GM10266 (cell line): Measurements from ENCODE around the gene GLCE.
"Not testable (repeated sequence)": the region's sequence is repeated elsewhere in the genome, so short reads cannot be mapped to it uniquely, and the experiment has no call there.

Experiments used
- DNase-seq: peaks from one replicate; pipeline ENCODE4 v3.0.0; 2012; ENCODE audit errors: extremely low spot score
- TF ChIP-seq, protein P1 (sequence below): IDR thresholded peaks from 2 replicates; pipeline ENCODE4 v1.5.1; 2012; ENCODE audit warnings: mild to moderate bottlenecking, low read depth; ENCODE audit not compliant: control insufficient read depth, insufficient read depth; ENCODE audit errors: missing control alignments

Gene GLCE

GRCh38 chr15:69153046-69153445, 7.4 kb upstream of the GLCE start:
- no peak for DNase-seq
- TF ChIP-seq, protein P1, sequence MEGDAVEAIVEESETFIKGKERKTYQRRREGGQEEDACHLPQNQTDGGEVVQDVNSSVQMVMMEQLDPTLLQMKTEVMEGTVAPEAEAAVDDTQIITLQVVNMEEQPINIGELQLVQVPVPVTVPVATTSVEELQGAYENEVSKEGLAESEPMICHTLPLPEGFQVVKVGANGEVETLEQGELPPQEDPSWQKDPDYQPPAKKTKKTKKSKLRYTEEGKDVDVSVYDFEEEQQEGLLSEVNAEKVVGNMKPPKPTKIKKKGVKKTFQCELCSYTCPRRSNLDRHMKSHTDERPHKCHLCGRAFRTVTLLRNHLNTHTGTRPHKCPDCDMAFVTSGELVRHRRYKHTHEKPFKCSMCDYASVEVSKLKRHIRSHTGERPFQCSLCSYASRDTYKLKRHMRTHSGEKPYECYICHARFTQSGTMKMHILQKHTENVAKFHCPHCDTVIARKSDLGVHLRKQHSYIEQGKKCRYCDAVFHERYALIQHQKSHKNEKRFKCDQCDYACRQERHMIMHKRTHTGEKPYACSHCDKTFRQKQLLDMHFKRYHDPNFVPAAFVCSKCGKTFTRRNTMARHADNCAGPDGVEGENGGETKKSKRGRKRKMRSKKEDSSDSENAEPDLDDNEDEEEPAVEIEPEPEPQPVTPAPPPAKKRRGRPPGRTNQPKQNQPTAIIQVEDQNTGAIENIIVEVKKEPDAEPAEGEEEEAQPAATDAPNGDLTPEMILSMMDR, result no peak

GRCh38 chr15:69153587-69153986, 6.8 kb upstream of the GLCE start:
- DNase-seq, result not testable (repeated sequence)

DNA sequence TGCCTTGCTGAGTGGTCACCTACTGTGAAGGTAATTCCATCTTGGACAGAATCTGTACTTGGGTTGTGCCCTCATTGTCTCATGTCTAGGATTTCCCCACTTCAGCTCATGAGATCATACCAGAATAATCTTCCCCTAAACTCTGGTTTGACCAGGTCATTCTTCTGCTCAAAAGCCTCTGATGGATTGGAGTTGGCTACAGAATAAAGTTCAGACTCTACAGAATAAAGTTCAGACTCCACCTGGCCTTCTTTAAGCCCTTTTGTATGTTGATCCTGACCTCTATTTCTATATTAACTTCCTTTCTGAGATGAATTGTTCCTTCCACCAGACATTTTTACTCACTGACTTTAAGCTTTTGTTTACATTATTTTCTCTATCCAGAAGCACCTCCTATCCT, 6.4 kb upstream of the GLCE start:
- DNase-seq, result no peak

GRCh38 chr15:69154684-69155083, 5.8 kb upstream of the GLCE start:
- no peak for DNase-seq

More for the DNA sequence above, 6.4 kb upstream of the GLCE start:
- TF ChIP-seq, protein P1, result no peak

GRCh38 chr15:69156736-69157381, 3.6 kb upstream of the GLCE start:
- no peak for DNase-seq
- TF ChIP-seq, protein P1, result no peak

More at GRCh38 chr15:69154684-69155083, 5.8 kb upstream of the GLCE start:
- TF ChIP-seq, protein P1, result no peak

DNA sequence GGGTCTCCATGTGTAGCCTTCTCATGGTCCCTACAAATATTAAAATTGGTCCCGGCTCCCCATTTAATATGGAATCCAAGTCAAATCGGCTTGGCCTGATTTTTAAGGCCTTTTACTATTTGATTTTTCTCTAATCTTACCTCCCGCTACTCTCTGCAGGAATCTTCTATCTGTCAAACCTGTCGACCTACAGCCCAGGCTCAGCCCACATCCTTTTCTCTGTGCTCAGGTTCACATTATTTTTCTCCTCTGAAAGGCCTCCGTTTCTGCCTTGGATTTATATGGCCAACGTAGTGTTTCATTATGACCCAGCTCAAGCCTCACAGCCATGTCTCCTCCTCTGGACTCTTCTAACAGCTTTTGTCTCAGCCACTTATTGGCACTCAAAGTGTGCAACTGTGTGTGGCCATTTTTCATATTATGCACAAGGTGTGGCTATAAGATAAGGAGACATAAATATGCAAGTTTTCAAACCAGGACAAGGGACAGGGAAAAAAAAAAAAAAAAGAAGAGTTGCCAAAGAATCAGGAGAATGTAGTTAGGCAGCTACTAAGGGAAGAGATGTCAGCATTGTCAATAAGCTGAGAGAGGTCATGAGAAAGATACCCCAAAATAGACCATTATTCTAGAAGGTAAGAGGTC, 2.1 kb upstream of the GLCE start:
- TF ChIP-seq, protein P1, result no peak
- no peak for DNase-seq

DNA sequence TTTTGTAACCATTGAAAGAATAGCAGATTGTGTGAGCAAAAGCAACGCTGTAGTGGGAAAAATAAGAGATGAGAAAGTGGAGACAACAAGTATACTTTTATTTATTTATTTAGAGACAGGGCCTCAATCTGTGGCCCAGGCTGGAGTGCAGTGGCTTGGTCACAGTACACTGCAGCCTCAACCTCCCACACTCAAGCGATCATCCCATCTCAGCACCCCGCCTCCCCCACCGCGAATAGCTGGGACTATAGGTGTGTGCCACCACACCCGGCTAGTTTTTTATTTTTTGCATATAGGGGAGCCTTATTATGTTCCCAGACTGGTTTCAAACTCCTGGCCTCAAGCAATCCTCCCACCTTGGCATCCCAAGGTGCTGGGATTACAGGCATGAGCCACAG, 1.6 kb upstream of the GLCE start:
- TF ChIP-seq, protein P1, result no peak
- no peak for DNase-seq
